HCT116 (cell line): Measurements from ENCODE around the gene RPS13. TPM values are rescaled to one million over a fixed set of nuclear protein-coding genes. Genes with fewer than 3 reads are reported as not detected.
"Not testable (repeated sequence)": the region's sequence is repeated elsewhere in the genome, so short reads cannot be mapped to it uniquely, and the experiment has no call there.

Experiments used
- ATAC-seq: fragments of 200-7000 bp; cut with Tn5 transposase; 2 replicates; pipeline ENCODE4 v1.9.1; 2020; ENCODE audit warnings: mild to moderate bottlenecking, moderate library complexity
- BruUV-seq: library from RNA; stranded (reverse); fragments of 400-500 nt; replicated peaks from 2 replicates; lab custom pipeline; 2021; lab: Mats Ljungman, UMichigan
- CTCF ChIA-PET: fragments of 300-600 bp; sonication (Branson Sonifier 250); formaldehyde crosslinking; loops from one replicate; lab custom pipeline; 2021; ENCODE audit warnings: antibody characterized with exemption; lab: Charles Lee
- POLR2A ChIA-PET: fragments of 300-600, 350-600 bp; sonication (Branson Sonifier 250); formaldehyde crosslinking; loops from one replicate; lab custom pipeline; 2021; ENCODE audit warnings: antibody characterized with exemption; lab: Charles Lee
- RAD21 ChIA-PET, 2 experiments: fragments of 300-600 bp; sonication (Branson Sonifier 250); formaldehyde crosslinking; loops; one replicate each; lab custom pipeline; 2023; ENCODE audit warnings: low total read pairs in 2 of 2; ENCODE audit not compliant: uncharacterized antibody in 2 of 2, unreplicated experiment in 2 of 2, low non-redundant PET in 1 of 2; lab: Charles Lee
- DNase-seq: peaks from one replicate; pipeline ENCODE4 v3.0.0-alpha.2; 2010; ENCODE audit warnings: low read depth, low spot score
- H2AFZ ChIP-seq: fragments of 200-600 bp; shearing (Covaris generic), sonication (generic); 2 replicates; pipeline ENCODE4 v1.6.1; 2017; ENCODE audit warnings: low read depth, mixed run types, mixed read lengths, antibody characterized with exemption, low read length; ENCODE audit not compliant: poor library complexity, severe bottlenecking
- H3K27ac ChIP-seq: 2 replicates; pipeline ENCODE4 v1.5.1; 2012; ENCODE audit warnings: low read depth, low read length
- H3K27me3 ChIP-seq: fragments of 200-600 bp; sonication (generic); 2 replicates; pipeline ENCODE4 v1.6.1; 2016; ENCODE audit warnings: mixed run types, low read length, mixed read lengths; ENCODE audit not compliant: insufficient read depth
- H3K36me3 ChIP-seq, 2 experiments: fragments of 200-500 bp in 1 of 2; fragments of 200-600 bp in 1 of 2; sonication (Bioruptor generic) in 1 of 2; sonication (generic) in 1 of 2; 2 replicates each; pipeline versions ENCODE4 v1.5.1 to v1.6.1; 2014 to 2016; ENCODE audit warnings: low read length in 2 of 2, inconsistent platforms in 1 of 2, mixed read lengths in 1 of 2, mixed run types in 1 of 2; ENCODE audit not compliant: insufficient read depth in 2 of 2, control insufficient read depth in 1 of 2
- H3K4me1 ChIP-seq, 2 experiments: fragments of 200-600 bp in 1 of 2; sonication (generic) in 1 of 2; 2 replicates each; pipeline versions ENCODE4 v1.5.1 to v1.6.1; 2012 to 2017; ENCODE audit warnings: low read length in 2 of 2, inconsistent platforms in 1 of 2, mild to moderate bottlenecking in 1 of 2, mixed read lengths in 1 of 2, mixed run types in 1 of 2, moderate library complexity in 1 of 2; ENCODE audit not compliant: insufficient read depth in 2 of 2, control insufficient read depth in 1 of 2
- H3K4me2 ChIP-seq: fragments of 200-600 bp; sonication (generic); 2 replicates; pipeline ENCODE4 v1.6.1; 2017; ENCODE audit warnings: mixed run types, low read length, mixed read lengths
- H3K4me3 ChIP-seq, 2 experiments: fragments of 200-600 bp in 1 of 2; sonication (generic) in 1 of 2; replicated peaks in 1 of 2; 2 replicates each; pipeline ENCODE4 v1.5.1; 2011 to 2016; ENCODE audit warnings: low read length in 2 of 2, control low read depth in 1 of 2, low read depth in 1 of 2, mild to moderate bottlenecking in 1 of 2, mixed read lengths in 1 of 2, mixed run types in 1 of 2
- H3K79me2 ChIP-seq: fragments of 200-600 bp; sonication (generic); 2 replicates; pipeline ENCODE4 v1.6.1; 2017; ENCODE audit warnings: mild to moderate bottlenecking, mixed run types, low read length, moderate library complexity, mixed read lengths; ENCODE audit not compliant: insufficient read depth
- H3K9ac ChIP-seq: fragments of 200-600 bp; sonication (generic); 2 replicates; pipeline ENCODE4 v1.6.1; 2016; ENCODE audit warnings: low read length, mixed read lengths
- H3K9me2 ChIP-seq: fragments of 200-600 bp; sonication (generic), shearing (Covaris generic); 2 replicates; pipeline ENCODE4 v1.6.1; 2017; ENCODE audit warnings: mixed run types, mild to moderate bottlenecking, moderate library complexity; ENCODE audit not compliant: insufficient read depth
- H3K9me3 ChIP-seq, 2 experiments: fragments of 200-500 bp in 1 of 2; fragments of 200-600 bp in 1 of 2; sonication (Bioruptor generic) in 1 of 2; sonication (generic) in 1 of 2; 2 replicates each; pipeline ENCODE4 v1.6.1; 2014 to 2017; ENCODE audit warnings: low read length in 2 of 2, mixed read lengths in 2 of 2, inconsistent platforms in 1 of 2, low read depth in 1 of 2, mild to moderate bottlenecking in 1 of 2, mixed run types in 1 of 2, moderate library complexity in 1 of 2; ENCODE audit not compliant: control insufficient read depth in 1 of 2, insufficient read depth in 1 of 2
- H4K20me1 ChIP-seq: fragments of 200-600 bp; sonication (generic), shearing (Covaris generic); 2 replicates; pipeline ENCODE4 v1.6.1; 2017; ENCODE audit warnings: mixed run types, mild to moderate bottlenecking, moderate library complexity; ENCODE audit not compliant: insufficient read depth
- CBX3 ChIP-seq: IDR thresholded peaks from 2 replicates; pipeline ENCODE4 v1.6.1; 2012; ENCODE audit warnings: low read depth
- CEBPB ChIP-seq: IDR thresholded peaks from 2 replicates; pipeline ENCODE4 v1.6.1; 2012; ENCODE audit warnings: low read depth
- ELF1 ChIP-seq: IDR thresholded peaks from 2 replicates; pipeline ENCODE4 v1.6.1; 2012; ENCODE audit warnings: low read depth, borderline replicate concordance
- EZH2 ChIP-seq: fragments of 200-600 bp; sonication (generic); IDR thresholded peaks from 2 replicates; pipeline ENCODE4 v1.6.1; 2017; ENCODE audit warnings: antibody characterized with exemption, mixed run types
- EZH2phosphoT487 ChIP-seq: fragments of 200-600 bp; IDR thresholded peaks from 2 replicates; pipeline ENCODE4 v1.6.1; 2018; ENCODE audit warnings: antibody characterized with exemption, borderline replicate concordance
- JUND ChIP-seq: IDR thresholded peaks from 2 replicates; pipeline ENCODE4 v1.6.1; 2012
- POLR2A ChIP-seq: IDR thresholded peaks from 2 replicates; pipeline ENCODE4 v1.7.0; 2011; ENCODE audit warnings: borderline replicate concordance; ENCODE audit not compliant: insufficient read depth, insufficient read length; ENCODE audit errors: extremely low read depth
- POLR2AphosphoS5 ChIP-seq: IDR thresholded peaks from 2 replicates; pipeline ENCODE4 v1.6.1; 2011; ENCODE audit warnings: mild to moderate bottlenecking, low read depth, low read length, moderate library complexity
- RAD21 ChIP-seq: IDR thresholded peaks from 2 replicates; pipeline ENCODE4 v1.6.1; 2012; ENCODE audit warnings: low read depth, mild to moderate bottlenecking
- REST ChIP-seq: IDR thresholded peaks from 2 replicates; pipeline ENCODE4 v1.6.1; 2012; ENCODE audit warnings: low read depth
- SIN3A ChIP-seq: IDR thresholded peaks from 2 replicates; pipeline ENCODE4 v1.6.1; 2012; ENCODE audit warnings: low read depth
- intact Hi-C: fragments of 100-400 bp; cut with micrococcal nuclease; formaldehyde crosslinking; loops from 2 replicates; pipeline ENCODE4 v1.10.0; 2022
- total RNA-seq: library from RNA; stranded (reverse); gene quantifications from one replicate; pipeline ENCODE4 v1.2.1, GENCODE V29; 2021; ENCODE audit not compliant: unreplicated experiment

The RPS13 gene
- total RNA-seq, 1 experiment from 2014 or later: 1,312 TPM

- BruUV-seq, H3K79me2 ChIP-seq, H3K4me3 ChIP-seq, H3K4me2 ChIP-seq, H3K4me1 ChIP-seq, H2AFZ ChIP-seq, ATAC-seq, H4K20me1 ChIP-seq, POLR2A ChIA-PET, H3K9ac ChIP-seq, H3K36me3 ChIP-seq, H3K9me2 ChIP-seq, H3K27ac ChIP-seq, H3K9me3 ChIP-seq, CTCF ChIA-PET, intact Hi-C loops, DNase-seq, RAD21 ChIA-PET, H3K27me3 ChIP-seq: not testable (repeated sequence)
These were observed 29.0 kb downstream of the RPS13 start for GRCh38 chr11:17048491-17048890.

- no peak overlapping the region for H2AFZ ChIP-seq
- BruUV-seq: no TSS peak
- no peaks in the 10 kb centered on the region; the same call in 1 of the 2 replicates for H4K20me1 ChIP-seq
- intact Hi-C loops: no loop called here
- CTCF ChIA-PET: no interaction called here
- TF ChIP-seq RAD21 (no peak), SIN3A (no peak), EZH2phosphoT487 (no peak), CBX3 (no peak), REST (no peak), POLR2AphosphoS5 (no peak), POLR2A (no peak), CEBPB (no peak), JUND (no peak), EZH2 (no peak), ELF1 (no peak)
- no peak overlapping the region for H3K4me3 ChIP-seq
- no peak for ATAC-seq
- DNase-seq: no peak
- no peaks in the 10 kb centered on the region for H3K36me3 ChIP-seq
- H3K9me2 ChIP-seq: no peaks in the 10 kb centered on the region
- H3K27me3 ChIP-seq: no peaks in the 10 kb centered on the region
- H3K9me3 ChIP-seq: no peaks in the 10 kb centered on the region
- no peak overlapping the region for H3K9ac ChIP-seq
- RAD21 ChIA-PET: no interaction called here
- H3K4me1 ChIP-seq: no peaks in the 10 kb centered on the region
- no peaks in the 10 kb centered on the region for H3K79me2 ChIP-seq
- POLR2A ChIA-PET: no interaction called here
- no peak overlapping the region for H3K4me2 ChIP-seq
- no peak overlapping the region for H3K27ac ChIP-seq
These were observed 30.8 kb downstream of the RPS13 start for GRCh38 chr11:17046690-17047089.
